KMS-11 (cell line): ENCODE results near the gene UNC119B.
A peak's percentile ranks its signal among the peaks of the same experiment; 100 is the strongest.

Experiments used
- H2AFZ ChIP-seq: fragments of 200-600 bp; sonication (generic); 2 replicates; pipeline ENCODE4 v1.6.1; 2016; ENCODE audit warnings: antibody characterized with exemption, mixed run types, low read depth
- H3K27ac ChIP-seq: fragments of 200-600 bp; sonication (generic); 2 replicates; pipeline ENCODE4 v1.6.1; 2016; ENCODE audit warnings: mild to moderate bottlenecking, mixed run types
- H3K27me3 ChIP-seq: fragments of 200-600 bp; sonication (generic); 2 replicates; pipeline ENCODE4 v1.6.1; 2017; ENCODE audit warnings: mild to moderate bottlenecking, low read depth, mixed run types, moderate library complexity; ENCODE audit not compliant: insufficient read depth
- H3K36me3 ChIP-seq: fragments of 200-600 bp; sonication (generic); 2 replicates; pipeline ENCODE4 v1.6.1; 2017; ENCODE audit warnings: mild to moderate bottlenecking, mixed run types; ENCODE audit not compliant: insufficient read depth
- H3K4me1 ChIP-seq: fragments of 200-600 bp; sonication (generic); 2 replicates; pipeline ENCODE4 v1.6.1; 2016; ENCODE audit warnings: mild to moderate bottlenecking, low read depth, mixed run types; ENCODE audit not compliant: poor library complexity, severe bottlenecking
- H3K4me2 ChIP-seq: fragments of 200-600 bp; sonication (generic); 2 replicates; pipeline ENCODE4 v1.7.0; 2016; ENCODE audit warnings: mild to moderate bottlenecking, mixed run types
- H3K4me3 ChIP-seq: fragments of 200-600 bp; sonication (generic); IDR thresholded peaks from 2 replicates; pipeline ENCODE4 v1.6.1; 2017; ENCODE audit warnings: low read depth, low read length, mixed read lengths; ENCODE audit not compliant: insufficient read depth
- H3K79me2 ChIP-seq: fragments of 200-600 bp; sonication (generic); 2 replicates; pipeline ENCODE4 v1.6.1; 2016; ENCODE audit warnings: low read depth, mixed run types; ENCODE audit not compliant: insufficient read depth
- H3K9ac ChIP-seq: fragments of 200-600 bp; sonication (generic); 2 replicates; pipeline ENCODE4 v1.6.1; 2016; ENCODE audit warnings: mild to moderate bottlenecking, mixed run types
- H4K20me1 ChIP-seq: fragments of 200-600 bp; sonication (generic); 2 replicates; pipeline ENCODE4 v1.6.1; 2016; ENCODE audit warnings: mild to moderate bottlenecking, mixed run types; ENCODE audit not compliant: insufficient read depth
- CTCF ChIP-seq: fragments of 200-600 bp; sonication (generic); conservative IDR thresholded peaks from 2 replicates; pipeline ENCODE4 v1.6.1; 2017; ENCODE audit warnings: low read depth, mild to moderate bottlenecking, antibody characterized with exemption, low read length, moderate library complexity, mixed read lengths

Gene UNC119B

GRCh38 chr12:120680165-120680738 is 30.0 kb upstream of the UNC119B start:
- Histone ChIP-seq H3K4me1 (peaks cover 18% of the 10 kb centered on the region), H3K27me3 (no peaks in the 10 kb centered on the region), H2AFZ (no peak overlapping the region), H3K4me2 (no peak overlapping the region), H3K27ac (no peak overlapping the region), H3K9ac (no peak overlapping the region), H3K4me3 (no peak overlapping the region), H3K36me3 (no peaks in the 10 kb centered on the region), H4K20me1 (no peaks in the 10 kb centered on the region), H3K79me2 (no peaks in the 10 kb centered on the region)
- no peak for TF ChIP-seq CTCF

- peaks cover 12% of the 10 kb centered on the region for H4K20me1 ChIP-seq
- TF ChIP-seq CTCF = no peak
- no peak overlapping the region for H3K9ac ChIP-seq
- H3K27ac ChIP-seq = peak overlapping the region; percentile 10; the same call in 1 of the 2 replicates
- no peaks in the 10 kb centered on the region for H3K36me3 ChIP-seq
- H2AFZ ChIP-seq = peak overlapping the region; percentile 4; the same call in 1 of the 2 replicates
- H3K4me1 ChIP-seq = peaks cover 28% of the 10 kb centered on the region
- H3K4me2 ChIP-seq = peak overlapping the region; percentile 59
- H3K4me3 ChIP-seq = no peak overlapping the region
- H3K27me3 ChIP-seq = no peaks in the 10 kb centered on the region
- peaks cover 23% of the 10 kb centered on the region; the same call in 1 of the 2 replicates for H3K79me2 ChIP-seq
Observed at GRCh38 chr12:120684523-120684932, 25.7 kb upstream of the UNC119B start.

GRCh38 chr12:120685522-120685921 is 24.7 kb upstream of the UNC119B start:
- no peak for TF ChIP-seq CTCF
- Histone ChIP-seq H3K27me3 (no peaks in the 10 kb centered on the region), H3K79me2 (peaks cover 33% of the 10 kb centered on the region; the same call in 1 of the 2 replicates), H3K4me3 (no peak overlapping the region), H2AFZ (peak overlapping the region; percentile 61; the same call in 1 of the 2 replicates), H3K4me2 (peak overlapping the region; percentile 92), H3K27ac (no peak overlapping the region), H4K20me1 (peaks cover 20% of the 10 kb centered on the region), H3K9ac (peak overlapping the region; percentile 25; the same call in 1 of the 2 replicates), H3K4me1 (peaks cover 38% of the 10 kb centered on the region), H3K36me3 (no peaks in the 10 kb centered on the region)

GRCh38 chr12:120686151-120686689 is 24.0 kb upstream of the UNC119B start:
- Histone ChIP-seq H3K4me3 (no peak overlapping the region), H3K9ac (peak overlapping the region; percentile 61; the same call in 1 of the 2 replicates), H4K20me1 (peaks cover 20% of the 10 kb centered on the region), H2AFZ (peak overlapping the region; percentile 61; the same call in 1 of the 2 replicates), H3K79me2 (peaks cover 40% of the 10 kb centered on the region), H3K27me3 (no peaks in the 10 kb centered on the region), H3K4me1 (peaks cover 38% of the 10 kb centered on the region), H3K36me3 (no peaks in the 10 kb centered on the region), H3K4me2 (peak overlapping the region; percentile 92), H3K27ac (peak overlapping the region; percentile 71)
- TF ChIP-seq CTCF = no peak
